GM23248 (cell line): ENCODE results near the gene POU2AF1. TPM values are rescaled to one million over a fixed set of nuclear protein-coding genes. Genes with fewer than 3 reads are reported as not detected.
A peak's percentile ranks its signal among the peaks of the same experiment; 100 is the strongest.

ENCODE experiments used
- DNase-seq: peaks from one replicate; pipeline ENCODE4 v3.0.0-alpha.2; 2015
- H2AFZ ChIP-seq: fragments of 200-600 bp; sonication (generic); 2 replicates; pipeline ENCODE4 v1.6.1; 2016; ENCODE audit warnings: antibody characterized with exemption
- H3F3A ChIP-seq: fragments of 200-600 bp; sonication (generic); 2 replicates; pipeline ENCODE4 v1.6.1; 2016; ENCODE audit warnings: mild to moderate bottlenecking, antibody characterized with exemption, mixed run types; ENCODE audit not compliant: insufficient read depth
- H3K27ac ChIP-seq: fragments of 200-600 bp; sonication (generic); 2 replicates; pipeline ENCODE4 v1.5.1; 2016; ENCODE audit warnings: mild to moderate bottlenecking
- H3K27me3 ChIP-seq: fragments of 200-600 bp; sonication (generic); replicated peaks from 2 replicates; pipeline ENCODE4 v1.6.1; 2016; ENCODE audit warnings: mild to moderate bottlenecking; ENCODE audit not compliant: insufficient read depth
- H3K36me3 ChIP-seq: fragments of 200-600 bp; sonication (generic); 2 replicates; pipeline ENCODE4 v1.6.1; 2016; ENCODE audit warnings: low read depth, mild to moderate bottlenecking
- H3K4me1 ChIP-seq: fragments of 200-600 bp; sonication (generic); 2 replicates; pipeline ENCODE4 v1.6.1; 2016; ENCODE audit warnings: mild to moderate bottlenecking; ENCODE audit not compliant: insufficient read depth
- H3K4me2 ChIP-seq: fragments of 200-600 bp; sonication (generic); one replicate; pipeline ENCODE4 v1.6.1; 2016; ENCODE audit warnings: mild to moderate bottlenecking; ENCODE audit not compliant: unreplicated experiment
- H3K4me3 ChIP-seq: fragments of 200-600 bp; sonication (generic); 2 replicates; pipeline ENCODE4 v1.5.1; 2016; ENCODE audit warnings: mild to moderate bottlenecking
- H3K79me2 ChIP-seq: fragments of 200-600 bp; sonication (generic); 2 replicates; pipeline ENCODE4 v1.6.1; 2016; ENCODE audit warnings: mild to moderate bottlenecking; ENCODE audit not compliant: insufficient read depth
- H3K9ac ChIP-seq: fragments of 200-600 bp; sonication (generic); 2 replicates; pipeline ENCODE4 v1.6.1; 2016; ENCODE audit warnings: mild to moderate bottlenecking
- H3K9me2 ChIP-seq: fragments of 200-600 bp; sonication (generic); 2 replicates; pipeline ENCODE4 v1.6.1; 2016; ENCODE audit warnings: mixed run types, mild to moderate bottlenecking, moderate library complexity; ENCODE audit not compliant: insufficient read depth
- H3K9me3 ChIP-seq: fragments of 200-600 bp; sonication (generic); one replicate; pipeline ENCODE4 v1.6.1; 2017; ENCODE audit warnings: low read depth
- H4K20me1 ChIP-seq: fragments of 200-600 bp; sonication (generic); 2 replicates; pipeline ENCODE4 v1.6.0; 2016; ENCODE audit not compliant: insufficient read depth
- EZH2 ChIP-seq: fragments of 200-600 bp; sonication (generic); IDR thresholded peaks from 2 replicates; pipeline ENCODE4 v1.6.1; 2018; ENCODE audit warnings: antibody characterized with exemption, mild to moderate bottlenecking; ENCODE audit not compliant: insufficient read depth, poor library complexity, severe bottlenecking
- EZH2phosphoT487 ChIP-seq: fragments of 200-600 bp; sonication (generic); IDR thresholded peaks from 2 replicates; pipeline ENCODE4 v1.6.1; 2018; ENCODE audit warnings: antibody characterized with exemption, moderate library complexity, mild to moderate bottlenecking, low read depth; ENCODE audit not compliant: insufficient read depth
- WGBS, 2 experiments: methylation state at CpG; one replicate each; pipeline ENCODE4 v1.1.6; 2015 to 2017; ENCODE audit warnings: low lambda C conversion rate in 2 of 2, low coverage in 1 of 2; ENCODE audit errors: missing lambda C conversion rate in 2 of 2; 5-methylcytosine and 5-hydroxymethylcytosine counted together
- in situ Hi-C: fragments of 300-500 bp; cut with MboI; formaldehyde crosslinking; loops from 2 replicates; pipeline ENCODE4 v1.15.0; 2020
- polyA plus RNA-seq: library from polyadenylated mRNA; unstranded; fragments of >200 nt; fragmentation: Nextera tagmentation; extraction: Ambion mirVana; gene quantifications from 2 replicates; pipeline ENCODE4 v1.2.1, GENCODE V29; 2016
- total RNA-seq: library from RNA; depleted of rRNA; stranded (reverse); fragments of >200 nt; shearing (Covaris generic); gene quantifications from 2 replicates; pipeline ENCODE4 v1.2.3, GENCODE V29; 2014

The POU2AF1 gene
- total and polyA plus RNA-seq, 2 experiments from 2014 or later, result 0.11 to 0.16 TPM

- Histone ChIP-seq H3K4me1 (peaks cover 18% of the 10 kb centered on the region), H3K4me2 (no peak overlapping the region), H3K9me2 (no peaks in the 10 kb centered on the region), H3K9ac (no peak overlapping the region), H3K4me3 (no peak overlapping the region), H2AFZ (no peak overlapping the region), H3K27me3 (no peaks in the 10 kb centered on the region), H3K79me2 (no peaks in the 10 kb centered on the region), H4K20me1 (no peaks in the 10 kb centered on the region), H3F3A (peaks cover 16% of the 10 kb centered on the region), H3K27ac (no peak overlapping the region), H3K9me3 (peaks cover 11% of the 10 kb centered on the region), H3K36me3 (no peaks in the 10 kb centered on the region)
- in situ Hi-C loops, result no loop called here
- DNase-seq, result no peak
- TF ChIP-seq EZH2phosphoT487 (no peak), EZH2 (no peak)
- WGBS, 2 experiments, result 82 to 83% methylated on average over 3 of the region's 3 CpGs
Measured at GRCh38 chr11:111342329-111342728, 36.7 kb downstream of the POU2AF1 start.

GRCh38 chr11:111339758-111340388, 39.2 kb downstream of the POU2AF1 start:
- peaks cover 11% of the 10 kb centered on the region for H3K9me3 ChIP-seq
- H3K4me3 ChIP-seq, result no peak overlapping the region
- H3K27me3 ChIP-seq, result no peaks in the 10 kb centered on the region
- no peak overlapping the region for H3K4me2 ChIP-seq
- H3F3A ChIP-seq, result 0 out of 2 replicates have a peak, but pooled peaks cover 7% of the 10 kb centered on the region
- H4K20me1 ChIP-seq, result no peaks in the 10 kb centered on the region
- H3K9ac ChIP-seq, result no peak overlapping the region
- H3K9me2 ChIP-seq, result no peaks in the 10 kb centered on the region
- H3K4me1 ChIP-seq, result peaks cover 26% of the 10 kb centered on the region
- H2AFZ ChIP-seq, result no peak overlapping the region
- in situ Hi-C loops, result no loop called here
- H3K79me2 ChIP-seq, result no peaks in the 10 kb centered on the region
- H3K36me3 ChIP-seq, result no peaks in the 10 kb centered on the region
- H3K27ac ChIP-seq, result no peak overlapping the region
- DNase-seq, result no peak
- TF ChIP-seq EZH2phosphoT487 (no peak), EZH2 (no peak)

GRCh38 chr11:111336582-111337256, 42.4 kb downstream of the POU2AF1 start:
- Histone ChIP-seq H4K20me1 (no peaks in the 10 kb centered on the region), H3K27me3 (no peaks in the 10 kb centered on the region), H3K4me2 (peak overlapping the region; percentile 44), H3K27ac (no peak overlapping the region), H3K9me3 (peaks cover 11% of the 10 kb centered on the region), H3K4me3 (no peak overlapping the region), H2AFZ (no peak overlapping the region), H3F3A (peaks cover 4% of the 10 kb centered on the region; the same call in 1 of the 2 replicates), H3K36me3 (no peaks in the 10 kb centered on the region), H3K79me2 (no peaks in the 10 kb centered on the region), H3K4me1 (peaks cover 27% of the 10 kb centered on the region), H3K9ac (no peak overlapping the region), H3K9me2 (no peaks in the 10 kb centered on the region)
- 53 to 55% methylated on average over 2 of the region's 2 CpGs for WGBS, 2 experiments
- in situ Hi-C loops, result no loop called here
- DNase-seq, result peak; percentile 94
- TF ChIP-seq EZH2phosphoT487, result no peak

- Histone ChIP-seq H3K9me3 (peaks cover 11% of the 10 kb centered on the region), H4K20me1 (no peaks in the 10 kb centered on the region), H3K9ac (no peak overlapping the region), H3K27me3 (no peaks in the 10 kb centered on the region), H3K27ac (no peak overlapping the region), H3K36me3 (no peaks in the 10 kb centered on the region), H3K4me2 (peak overlapping the region; percentile 24), H2AFZ (no peak overlapping the region), H3F3A (peaks cover 5% of the 10 kb centered on the region; the same call in 1 of the 2 replicates), H3K79me2 (no peaks in the 10 kb centered on the region), H3K9me2 (no peaks in the 10 kb centered on the region), H3K4me3 (no peak overlapping the region), H3K4me1 (peaks cover 32% of the 10 kb centered on the region)
- no peak for TF ChIP-seq EZH2phosphoT487
- TF ChIP-seq EZH2, result no peak
- DNase-seq, result no peak
- WGBS, 2 experiments, result 89 to 90% methylated on average over 4 of the region's 4 CpGs
- in situ Hi-C loops, result no loop called here
Measured at GRCh38 chr11:111336062-111336461, 43.0 kb downstream of the POU2AF1 start.
